Measurements from ENCODE around the gene FAF2. TPM values are rescaled to one million over a fixed set of nuclear protein-coding genes. Genes with fewer than 3 reads are reported as not detected.

The FAF2 gene
- polyA plus RNA-seq, 1 donor: 22.6 TPM

DNA sequence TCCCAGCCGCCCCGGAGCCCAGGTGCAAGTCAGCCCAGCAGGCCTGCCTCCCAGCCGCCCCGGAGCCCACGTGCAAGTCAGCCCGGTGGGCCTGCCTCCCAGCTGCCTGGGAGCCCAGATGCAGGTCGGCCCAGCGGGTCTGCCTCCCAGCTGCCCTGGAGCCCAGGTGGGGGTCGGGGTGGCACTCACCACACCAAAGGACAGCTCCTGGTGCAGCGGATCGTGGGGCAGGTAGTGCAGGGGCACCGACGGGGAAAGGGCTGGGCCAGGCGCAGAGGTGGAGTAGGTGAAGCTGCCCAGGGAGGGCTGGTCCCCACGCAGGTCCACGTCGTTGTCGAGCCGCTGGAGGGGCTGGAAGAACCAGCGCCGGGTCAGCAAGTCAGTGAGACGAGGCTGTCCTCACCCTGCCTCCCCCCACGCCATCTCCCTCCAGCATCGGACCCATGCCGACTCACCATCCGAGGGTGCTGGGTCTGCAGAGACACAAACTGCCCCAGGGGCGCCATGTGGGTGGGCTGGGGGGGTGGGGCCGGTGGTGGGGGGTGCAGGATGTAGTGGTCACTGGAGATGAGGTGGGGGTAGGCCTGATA is 82.3 kb downstream of the FAF2 start:
- no peak for DNase-seq (ENCODE audit: low read depth)

DNA sequence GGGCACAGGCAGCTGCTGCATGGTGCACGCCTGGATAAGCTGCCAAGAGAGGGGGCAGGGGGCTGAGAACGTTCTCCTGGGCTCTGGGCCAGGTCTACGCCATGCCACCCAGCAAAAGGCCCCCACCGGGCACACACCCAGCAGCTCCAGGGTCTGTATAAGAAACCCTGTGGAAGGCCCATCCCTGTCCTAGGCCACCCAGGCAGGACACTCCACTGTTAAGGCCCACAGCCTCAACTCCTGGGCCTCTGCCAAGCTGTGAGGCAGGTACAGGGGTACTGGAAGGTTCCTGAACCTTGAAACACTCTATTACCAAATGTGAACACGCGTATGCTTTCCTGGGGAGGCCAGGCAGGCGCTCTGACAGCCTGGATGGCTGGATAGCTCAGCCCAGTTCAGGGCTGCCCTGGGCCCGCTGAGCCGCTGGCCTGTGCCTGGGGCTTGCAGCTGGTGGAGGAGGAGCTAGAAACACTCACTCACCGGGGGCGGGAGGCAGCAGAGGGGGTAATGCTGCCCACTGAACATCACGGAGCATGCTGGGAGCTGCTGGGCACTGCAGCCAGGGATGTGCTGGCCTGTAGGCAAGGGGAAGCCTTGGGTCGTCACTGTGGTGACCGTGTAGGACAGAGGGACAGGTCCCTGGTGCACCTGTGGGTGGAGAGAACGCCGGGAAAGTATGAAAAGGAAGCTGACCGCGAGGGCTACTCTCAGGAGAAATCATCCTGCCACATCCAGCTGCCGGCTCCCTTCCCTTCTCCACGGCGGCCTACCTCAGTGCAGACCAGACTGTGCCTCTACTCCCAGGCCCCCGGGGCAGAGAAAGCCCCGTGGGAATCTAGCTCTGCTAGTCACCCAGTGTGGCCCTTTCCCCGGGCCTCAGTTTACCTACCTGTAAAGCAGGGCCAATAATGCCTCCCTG is 83.1 kb downstream of the FAF2 start:
- DNase-seq (ENCODE audit: low read depth): no peak

DNA sequence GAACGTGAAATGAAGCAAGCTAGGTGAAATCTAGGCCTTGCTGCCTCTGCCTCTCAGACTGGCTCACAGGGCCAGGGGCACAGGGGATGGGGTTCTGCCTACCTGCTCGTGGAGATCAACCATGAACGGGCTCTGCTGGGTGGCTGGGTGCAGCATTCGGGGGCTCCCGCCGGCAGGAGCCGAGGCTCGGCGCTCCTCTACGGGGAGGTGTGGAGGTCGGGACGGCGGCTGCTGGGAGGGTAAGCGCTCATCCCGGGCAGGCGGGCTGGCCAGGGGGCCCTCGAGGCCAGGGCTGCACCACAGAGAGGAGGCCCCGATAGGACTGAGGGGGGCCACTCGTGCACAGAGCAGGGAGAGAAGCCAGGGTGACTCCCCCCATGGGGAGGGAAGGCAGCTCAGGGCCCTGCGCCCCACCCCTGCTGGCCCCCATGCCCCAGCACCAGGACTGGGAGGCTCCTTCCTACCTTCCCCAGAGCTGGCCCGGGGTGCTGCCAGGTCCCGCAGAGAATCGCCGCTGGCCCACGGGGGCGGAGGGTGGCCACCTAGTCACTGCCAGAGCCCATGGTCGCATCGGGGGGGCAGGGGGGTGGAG is 83.8 kb downstream of the FAF2 start:
- DNase-seq (ENCODE audit: low read depth): no peak

DNA sequence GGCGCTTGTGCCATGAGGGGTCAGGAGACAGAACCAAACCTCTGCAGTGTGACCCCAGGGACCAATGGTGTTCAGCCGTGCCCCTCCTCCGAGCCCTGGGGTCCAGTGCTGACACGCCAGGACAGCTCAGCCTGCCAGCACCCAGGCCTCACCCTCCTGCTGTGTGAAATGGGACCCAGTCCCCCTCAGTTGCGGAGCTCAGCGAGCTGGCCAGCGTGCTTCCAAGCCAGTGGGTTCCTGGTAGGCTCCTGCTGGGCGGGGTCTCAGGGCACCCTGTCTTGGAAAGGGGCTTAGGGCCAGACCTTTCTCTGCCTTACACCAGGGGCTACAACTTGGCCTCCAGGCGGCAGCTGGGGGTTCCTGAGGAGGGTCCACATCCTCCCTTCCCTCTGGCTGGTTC is 84.6 kb downstream of the FAF2 start:
- no peak for DNase-seq (ENCODE audit: low read depth)

DNA sequence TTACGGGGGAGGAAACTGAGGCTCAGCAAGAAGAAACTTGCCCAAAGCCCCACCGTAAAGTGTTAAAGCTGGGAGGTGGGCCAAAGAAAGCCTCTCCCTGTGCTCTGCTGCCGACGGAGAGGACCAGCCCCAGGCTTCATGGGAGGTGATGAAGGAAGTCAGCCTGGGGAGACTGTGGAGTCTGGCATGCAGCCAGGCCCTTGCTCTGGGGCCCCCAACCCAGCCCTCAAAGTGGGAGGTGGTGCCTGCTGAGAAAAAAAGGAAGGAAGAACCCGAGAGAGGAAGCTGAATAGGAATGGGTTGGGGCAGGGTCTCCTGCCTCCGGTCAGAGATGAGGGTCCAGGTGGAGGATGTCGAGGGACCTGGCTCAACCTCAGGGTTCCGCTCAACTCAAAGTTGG is 85.2 kb downstream of the FAF2 start:
- no peak for DNase-seq (ENCODE audit: low read depth)

DNA sequence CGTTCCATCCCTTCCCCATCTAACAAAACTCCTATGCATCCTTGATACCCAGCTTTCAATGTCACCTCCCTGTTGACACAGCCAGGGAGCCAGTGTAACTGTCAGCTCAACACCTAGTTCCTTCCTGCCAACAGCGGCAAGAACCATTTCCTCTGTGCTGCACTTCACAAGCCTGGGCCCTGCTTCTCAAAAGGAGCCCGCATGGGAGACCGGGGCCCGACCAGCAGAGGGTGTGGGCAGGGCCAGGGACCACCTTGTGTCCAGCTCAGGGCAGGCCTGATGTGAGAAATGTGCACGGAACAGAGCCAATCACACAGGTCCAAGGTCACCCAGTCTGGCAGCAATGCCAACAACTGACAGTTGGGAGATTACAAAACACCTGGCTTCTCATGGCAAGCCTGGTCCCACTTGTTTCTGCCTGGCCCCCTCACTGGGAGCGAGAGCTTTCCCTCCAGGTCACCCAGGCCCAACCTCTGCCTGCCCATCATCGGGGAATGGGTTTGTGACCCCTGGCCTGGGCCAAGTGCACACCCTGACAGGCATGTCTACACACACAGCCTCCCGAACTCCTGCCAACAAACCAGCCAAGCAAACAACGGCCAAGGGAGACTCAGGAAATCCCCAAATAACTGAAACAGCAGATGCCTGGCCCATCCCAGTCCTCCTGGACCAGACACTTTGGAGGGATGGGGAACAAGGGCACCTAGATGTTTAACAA is 85.9 kb downstream of the FAF2 start:
- DNase-seq (ENCODE audit: low read depth): no peak

DNA sequence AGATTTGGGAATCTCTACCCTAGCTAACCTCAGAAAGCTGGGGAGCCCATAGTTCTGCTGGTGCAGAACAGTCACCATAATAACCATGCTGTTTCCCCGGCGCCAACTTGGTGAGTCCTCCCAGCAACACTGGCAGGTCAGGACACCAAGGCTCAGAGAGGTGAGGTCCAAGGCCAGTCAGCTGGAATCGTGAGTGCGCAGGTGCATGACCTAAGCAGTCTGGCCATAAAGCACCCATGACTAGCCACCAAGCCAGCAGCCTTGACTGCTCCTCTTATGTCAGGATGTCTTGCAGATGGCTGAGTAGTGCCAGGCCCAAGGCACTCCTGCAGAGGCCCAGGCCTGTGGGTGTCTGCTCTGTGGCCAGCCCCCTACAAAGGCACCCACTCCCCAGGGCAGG is 86.5 kb downstream of the FAF2 start:
- no peak for DNase-seq (ENCODE audit: low read depth)

DNA sequence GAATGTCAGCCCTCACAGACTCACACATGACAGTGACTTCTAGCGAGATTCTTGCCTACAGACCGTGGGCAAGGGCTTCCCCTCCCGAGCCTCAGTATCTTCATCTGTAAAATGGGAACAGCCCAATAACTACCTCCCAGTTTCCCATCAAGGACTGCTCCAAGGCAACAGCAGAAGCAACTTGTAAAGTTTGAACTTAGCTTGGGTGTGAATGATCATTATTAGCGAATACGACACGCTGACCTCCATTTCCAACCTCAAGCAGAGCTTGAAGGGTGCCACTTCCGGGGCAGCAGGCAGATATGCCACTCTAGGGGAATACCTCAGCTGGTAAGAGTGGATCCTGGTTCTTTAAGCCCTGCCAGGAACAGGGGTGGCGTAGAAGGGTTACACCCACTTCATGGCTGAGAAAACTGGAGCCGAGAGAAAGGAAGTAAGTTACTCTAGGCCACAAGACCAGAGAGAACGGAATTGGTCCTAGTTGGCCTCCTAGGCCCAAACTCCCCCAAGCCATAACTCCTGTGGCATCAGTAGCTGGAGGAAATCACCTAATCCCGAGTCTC is 87.0 kb downstream of the FAF2 start:
- no peak for DNase-seq (ENCODE audit: low read depth)

- DNase-seq (ENCODE audit: low read depth): no peak
Measured at GRCh38 chr5:176535664-176536131, 87.5 kb downstream of the FAF2 start.

DNA sequence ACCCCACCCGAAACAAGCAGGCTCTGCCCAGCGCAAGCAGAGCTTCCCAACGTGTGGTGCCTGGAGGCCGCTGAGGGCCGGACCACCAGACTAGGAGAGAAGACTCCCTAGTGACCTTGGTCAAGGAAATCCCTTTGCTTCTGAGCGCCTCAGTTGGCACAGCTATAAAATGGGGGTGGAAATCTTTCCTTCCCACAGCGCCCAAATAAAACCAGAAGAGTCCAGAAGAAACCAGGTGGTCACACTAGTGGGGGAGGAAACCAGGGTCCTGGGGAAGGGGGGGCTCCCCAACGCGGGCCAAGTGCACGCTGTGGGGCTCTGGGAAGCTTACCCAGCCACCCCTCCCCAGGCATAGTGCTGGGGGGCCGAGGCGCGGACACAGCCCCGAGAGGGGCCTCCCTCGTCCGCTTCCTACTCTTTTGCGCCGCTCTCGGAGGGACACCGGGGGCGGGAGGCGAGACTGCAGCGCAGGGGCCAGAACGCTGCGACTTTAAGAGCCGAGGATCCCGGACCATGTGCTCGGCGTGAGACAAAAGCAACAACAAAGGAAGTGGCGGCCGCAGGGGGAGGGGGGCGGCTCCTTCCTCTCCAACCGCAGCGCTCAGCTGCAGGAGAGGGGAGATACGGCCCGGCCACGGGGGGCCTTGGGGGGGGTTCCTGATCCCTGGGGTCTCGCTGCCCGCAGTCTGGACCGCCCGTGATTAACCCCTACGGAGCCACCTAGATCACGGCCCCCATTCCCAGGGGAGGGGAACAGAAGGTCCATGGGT is 88.1 kb downstream of the FAF2 start:
- DNase-seq (ENCODE audit: low read depth): no peak

DNA sequence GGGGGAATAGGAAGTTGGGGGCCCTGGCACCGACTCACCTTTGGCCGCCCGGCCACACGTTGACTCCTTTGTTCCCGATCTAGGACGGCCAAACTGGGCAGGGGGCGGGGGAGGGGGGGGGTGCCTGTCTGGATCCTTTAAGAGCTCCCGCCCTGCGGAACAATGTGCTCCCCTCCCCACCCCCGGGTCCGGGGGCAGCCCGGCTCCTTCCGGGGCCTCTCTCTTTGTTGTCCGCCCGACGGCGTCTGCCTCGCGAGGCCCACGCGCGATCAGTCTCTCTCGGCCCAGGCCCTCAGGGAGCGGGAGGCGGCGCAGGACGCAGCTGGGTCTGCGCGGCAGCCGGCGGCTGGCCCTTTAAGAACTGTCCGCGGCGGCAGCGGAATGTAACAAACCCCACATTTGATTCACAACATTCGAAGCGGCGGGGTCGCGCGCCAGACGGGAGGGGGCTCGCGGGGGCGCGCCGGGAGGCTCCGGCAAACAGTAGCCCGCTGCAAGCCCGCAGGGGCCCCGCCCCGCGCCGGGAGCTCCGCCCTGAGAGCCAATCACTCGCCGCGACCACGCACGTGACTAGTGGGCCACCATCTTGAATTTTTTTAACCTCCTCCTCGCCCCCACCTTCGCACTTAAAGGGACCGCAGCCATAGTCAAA is 88.8 kb downstream of the FAF2 start, which contains the start of gene RNF44:
Gene RNF44, minus strand, starts transcription at position 501 of the 652 bp plus-strand sequence. CDS start 4,930 bp downstream, outside the sequence.
- peak; percentile 91 for DNase-seq (ENCODE audit: low read depth)

DNA sequence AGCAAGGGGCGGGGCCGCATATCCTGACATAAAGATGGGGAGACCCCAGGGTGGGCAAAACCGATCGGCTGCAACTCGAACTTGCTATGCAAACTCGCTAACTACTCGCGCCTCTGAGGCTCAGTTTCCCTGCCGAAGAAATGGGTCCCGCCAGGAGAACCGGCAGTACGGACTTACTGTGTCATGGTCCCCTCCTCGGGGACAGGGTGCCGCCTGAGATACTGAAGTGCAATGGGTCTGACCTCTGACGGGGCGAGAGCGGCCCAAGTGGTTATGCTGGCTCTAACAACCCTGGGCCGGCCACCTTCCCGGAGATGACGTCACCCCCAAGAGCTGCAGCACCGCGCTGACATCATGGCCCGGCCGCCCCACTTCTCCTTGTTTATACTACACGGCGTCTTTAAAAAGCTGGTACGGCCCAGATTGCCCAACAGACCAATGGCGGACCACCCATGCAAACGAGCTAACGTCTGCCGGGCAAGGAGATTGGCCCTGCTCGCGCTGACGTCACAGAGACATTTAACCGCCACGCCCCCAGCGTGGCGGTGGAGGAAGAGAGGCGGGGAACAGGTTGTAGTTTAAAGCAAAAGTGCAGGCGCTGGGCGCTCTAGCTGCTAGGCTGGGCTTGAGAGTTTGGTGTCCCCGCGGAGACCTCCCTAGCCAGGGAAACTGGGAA is 89.5 kb downstream of the FAF2 start:
- peak; percentile 98 for DNase-seq (ENCODE audit: low read depth)

DNA sequence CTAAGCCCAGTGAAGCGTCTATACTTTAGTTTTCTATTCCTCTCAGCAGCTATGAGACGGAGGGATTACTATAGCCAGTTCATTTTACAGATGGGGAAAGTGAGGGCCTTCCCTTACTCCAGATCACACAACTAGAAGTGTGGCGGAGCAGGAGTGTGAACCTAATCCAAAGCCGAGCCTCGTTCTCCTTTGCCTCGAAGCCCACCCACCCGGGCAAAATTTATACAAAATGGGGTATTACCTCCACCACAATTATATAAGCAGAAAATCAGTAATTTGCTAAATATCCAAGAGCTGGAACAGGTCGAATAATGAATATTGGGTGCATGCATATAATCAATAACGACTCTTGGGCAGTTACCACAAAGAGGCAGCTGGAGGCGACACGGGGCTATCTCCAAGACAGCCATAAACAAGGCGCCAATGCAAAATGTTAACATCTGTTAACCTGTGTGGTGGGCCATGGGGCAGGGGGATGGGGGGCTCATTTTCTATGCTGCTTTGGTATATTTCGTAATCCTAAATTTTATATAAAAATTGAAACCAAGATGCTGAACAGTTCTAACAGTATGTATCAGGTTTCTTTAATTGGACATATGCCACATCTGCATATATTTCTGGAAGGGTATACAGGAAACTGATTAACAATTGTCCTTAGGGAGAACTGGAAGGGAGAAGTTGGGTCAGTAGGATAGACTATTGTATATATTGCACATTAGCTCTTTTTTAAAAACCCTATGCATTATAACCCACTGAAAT is 90.2 kb downstream of the FAF2 start:
- no peak for DNase-seq (ENCODE audit: low read depth)

DNA sequence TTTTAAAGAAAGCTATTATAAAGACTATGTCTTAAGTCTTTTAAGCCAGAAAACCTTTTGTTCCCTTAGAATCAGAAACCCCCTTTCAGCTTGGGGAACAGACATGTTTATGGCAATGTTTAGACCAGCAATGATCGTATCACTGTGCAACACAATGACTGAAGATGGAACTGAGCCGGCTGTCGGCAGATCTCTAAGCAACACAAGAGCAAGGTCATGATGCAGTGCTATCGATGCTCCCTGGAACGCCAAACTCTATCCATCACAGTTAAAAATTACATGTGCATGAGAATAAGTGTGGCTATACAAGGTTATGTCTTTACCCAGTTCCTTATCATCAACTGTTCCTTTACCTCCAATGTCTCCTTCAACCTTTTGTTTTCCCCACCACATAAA is 90.8 kb downstream of the FAF2 start:
- no peak for DNase-seq (ENCODE audit: low read depth)

GRCh38 chr5:176540476-176540899 is 92.3 kb downstream of the FAF2 start:
- no peak for DNase-seq (ENCODE audit: low read depth)

DNA sequence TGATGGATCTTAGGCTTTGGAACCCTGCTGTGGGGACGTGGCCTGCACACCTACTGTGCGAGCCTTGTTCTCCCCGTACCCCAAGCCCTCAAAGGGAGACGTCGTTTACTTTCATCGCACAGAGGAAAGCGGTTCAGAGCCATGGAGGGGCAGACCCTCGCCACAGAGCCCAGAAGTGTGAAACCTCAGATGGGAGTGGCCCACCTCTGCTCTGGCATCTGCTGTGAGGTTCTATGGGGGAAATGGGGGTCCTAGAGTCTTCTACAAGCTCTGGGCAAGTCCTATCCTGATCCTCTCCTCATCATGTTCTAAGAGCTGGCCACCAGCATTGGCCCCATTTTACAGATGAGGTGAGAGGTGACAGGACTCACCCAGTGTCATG is 92.8 kb downstream of the FAF2 start:
- DNase-seq (ENCODE audit: low read depth): no peak

DNA sequence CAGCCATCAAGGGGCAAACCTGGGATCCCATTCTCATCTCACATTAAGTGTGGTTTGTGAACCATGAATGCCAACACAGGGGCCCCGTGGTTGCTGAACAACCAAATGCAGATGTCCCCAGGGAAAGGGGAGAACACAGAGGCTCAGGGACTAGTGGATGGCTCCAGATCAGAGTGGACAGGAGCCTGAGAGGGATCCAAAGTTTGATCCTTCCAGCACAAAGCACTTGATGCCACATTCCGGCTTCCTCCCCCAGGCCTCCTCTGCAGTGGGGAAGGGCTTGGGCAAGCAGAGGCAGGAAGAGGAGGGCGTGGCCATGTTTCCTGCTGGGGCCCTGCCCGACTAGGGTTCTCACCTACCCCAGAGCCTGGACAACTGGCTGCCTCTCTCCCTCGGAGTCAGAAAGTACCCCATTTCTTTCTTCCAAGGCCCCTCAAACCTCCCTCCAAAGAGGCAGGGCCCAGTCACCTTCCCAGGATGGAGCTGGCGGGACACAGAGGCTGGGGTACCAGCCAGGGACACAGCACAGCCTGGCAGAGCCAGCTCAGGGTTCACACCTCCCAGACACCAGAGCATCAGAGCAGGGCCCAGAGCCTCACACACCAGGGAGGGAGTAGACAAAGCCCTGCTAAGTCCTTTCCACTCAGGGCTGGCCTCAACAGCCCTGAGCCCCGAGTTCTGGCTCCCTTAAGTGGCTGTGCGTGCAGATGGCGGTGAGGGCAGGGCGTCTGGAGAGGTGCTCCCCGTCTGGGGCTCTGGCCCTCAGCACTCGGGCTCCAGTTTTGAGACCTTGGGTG is 93.4 kb downstream of the FAF2 start:
- DNase-seq (ENCODE audit: low read depth): no peak

GRCh38 chr5:176542135-176542595 is 94.0 kb downstream of the FAF2 start:
- no peak for DNase-seq (ENCODE audit: low read depth)

Data from forelimb muscle (tissue), 1 donor.